Activated naive CD8-positive, alpha-beta T cell treated with anti-CD3 and anti-CD28 coated beads, Interleukin-2, amount 10 ng/mL, durations not matched to agents 7 days and 5 days (primary cell): ENCODE data around the gene SIGLEC12. TPM values are rescaled to one million over a fixed set of nuclear protein-coding genes. Genes with fewer than 3 reads are reported as not detected.
A peak's percentile ranks its signal among the peaks of the same experiment; 100 is the strongest.
"Not testable (repeated sequence)": the region's sequence is repeated elsewhere in the genome, so short reads cannot be mapped to it uniquely, and the experiment has no call there.

Source experiments
- ATAC-seq: fragments of 150-1000 bp; cut with Tn5 transposase; one replicate; pipeline ENCODE4 v1.10.0; 2021; ENCODE audit warnings: low read depth, moderate library complexity
- POLR2A ChIA-PET: fragments of 350-600 bp; sonication (Branson Sonifier 250); formaldehyde crosslinking; loops from one replicate; lab custom pipeline; 2021; ENCODE audit warnings: antibody characterized with exemption; lab: Charles Lee
- DNase-seq: peaks from one replicate; pipeline ENCODE4 v3.0.0; 2021
- H3K27ac Mint-ChIP-seq: one replicate; pipeline ENCODE4 v1.8.0; 2022; ENCODE audit warnings: mild to moderate bottlenecking, mixed read lengths
- H3K27me3 Mint-ChIP-seq: one replicate; pipeline ENCODE4 v1.8.0; 2022; ENCODE audit warnings: mild to moderate bottlenecking, moderate library complexity, mixed read lengths
- H3K36me3 Mint-ChIP-seq: one replicate; pipeline ENCODE4 v1.8.0; 2021; ENCODE audit warnings: mild to moderate bottlenecking, mixed read lengths
- H3K4me1 Mint-ChIP-seq: one replicate; pipeline ENCODE4 v1.8.0; 2021; ENCODE audit warnings: mixed read lengths
- H3K4me3 Mint-ChIP-seq: one replicate; pipeline ENCODE4 v1.8.0; 2022; ENCODE audit warnings: mild to moderate bottlenecking, moderate library complexity, mixed read lengths
- H3K9me3 Mint-ChIP-seq: one replicate; pipeline ENCODE4 v1.8.0; 2021; ENCODE audit warnings: mixed read lengths
- total RNA-seq, 2 experiments: library from RNA; stranded (reverse); gene quantifications; one replicate each; pipeline ENCODE4 v1.2.3, GENCODE V29; 2021

The SIGLEC12 gene
- total RNA-seq, 2 experiments from 2014 or later = 3.7 to 5.3 TPM

DNA sequence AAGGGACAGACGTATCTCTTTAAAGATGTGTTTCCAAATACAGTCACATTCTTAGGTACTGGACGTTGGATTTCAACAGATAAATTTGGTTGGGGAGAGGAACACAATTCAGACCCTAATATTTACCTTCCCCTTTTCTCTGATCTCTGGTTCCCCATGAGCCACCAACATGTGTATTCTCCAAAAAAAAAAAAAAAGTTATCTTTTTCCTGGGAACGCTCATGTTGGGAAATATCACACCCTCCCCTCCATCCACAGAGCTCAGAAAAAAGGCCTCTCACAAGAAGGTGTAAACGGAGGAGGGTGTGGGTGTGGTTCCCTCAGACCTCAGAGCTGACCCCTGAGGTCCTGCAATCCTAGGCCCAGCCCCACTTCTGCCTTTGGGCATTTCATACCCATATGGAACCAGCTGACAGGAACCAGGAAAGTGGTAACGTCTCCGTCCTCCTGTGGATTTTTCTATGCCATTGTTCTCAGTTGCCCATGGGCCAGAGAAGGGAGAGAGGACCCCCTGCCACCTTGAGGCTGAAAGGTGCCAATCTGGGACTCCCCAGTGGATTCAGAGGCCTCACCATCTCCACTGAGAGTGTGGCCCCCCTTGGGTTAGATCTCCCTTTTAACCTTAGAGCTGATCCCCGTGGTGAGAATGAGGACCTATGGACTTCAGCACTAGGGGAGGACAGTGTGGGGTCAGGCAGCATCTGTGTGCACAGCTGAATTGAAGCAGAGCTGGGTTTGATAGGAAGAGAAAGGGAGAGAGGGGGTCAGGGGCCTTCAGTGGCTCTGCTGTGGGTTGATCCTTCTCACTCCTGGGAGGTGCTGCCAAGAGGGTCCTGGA, 8.4 kb upstream of the SIGLEC12 start:
- Mint-ChIP-seq H3K9me3 (no peaks in the 10 kb centered on the region), H3K4me1 (peaks cover 8% of the 10 kb centered on the region), H3K27me3 (peaks cover 28% of the 10 kb centered on the region), H3K36me3 (no peaks in the 10 kb centered on the region), H3K27ac (no peak overlapping the region), H3K4me3 (no peak overlapping the region)
- DNase-seq = no peak
- no peak for ATAC-seq
- POLR2A ChIA-PET = interaction anchor here (0.6 kb wide), 1 partner anchor 649 kb away, joined by 3 read pairs; no protein-coding TSS in a partner anchor

DNA sequence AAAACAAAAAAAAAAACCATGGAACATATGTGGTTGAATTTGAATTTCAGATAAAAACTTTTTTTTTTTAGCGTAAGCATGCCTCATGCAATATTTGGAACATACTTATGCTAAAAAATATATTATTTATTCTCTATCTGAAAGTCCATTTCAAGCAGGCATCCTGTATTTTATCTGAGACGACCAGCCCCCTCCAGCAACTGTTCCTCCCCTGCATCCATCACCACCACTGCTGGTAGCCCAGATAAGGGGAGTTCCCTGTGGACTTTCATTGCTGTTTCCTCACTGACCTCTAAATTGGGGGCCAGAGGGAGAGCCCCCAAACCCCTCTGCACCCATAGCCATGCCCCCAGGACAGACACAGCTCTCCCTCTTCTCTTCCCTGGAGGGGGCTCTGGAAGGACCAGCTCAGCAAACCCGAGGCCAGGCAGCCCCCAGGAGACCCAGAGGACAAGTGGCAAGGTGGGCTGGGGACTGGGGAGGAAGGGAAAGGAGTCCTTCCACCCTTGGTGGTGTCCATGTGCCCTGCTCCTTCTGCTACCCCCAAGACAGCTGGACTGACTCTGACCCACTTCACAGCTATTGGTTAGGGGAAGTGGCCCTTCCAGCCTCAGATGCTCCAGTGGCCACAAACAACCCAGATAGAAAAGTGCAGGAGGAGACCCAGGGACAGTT, 6.6 kb upstream of the SIGLEC12 start:
- peaks cover 9% of the 10 kb centered on the region for H3K4me1 Mint-ChIP-seq
- H3K9me3 Mint-ChIP-seq = peaks cover 7% of the 10 kb centered on the region
- no peak overlapping the region for H3K27ac Mint-ChIP-seq
- POLR2A ChIA-PET = no interaction called here
- peaks cover 31% of the 10 kb centered on the region for H3K27me3 Mint-ChIP-seq
- DNase-seq = no peak
- no peak for ATAC-seq
- H3K36me3 Mint-ChIP-seq = peaks cover 4% of the 10 kb centered on the region
- no peak overlapping the region for H3K4me3 Mint-ChIP-seq

DNA sequence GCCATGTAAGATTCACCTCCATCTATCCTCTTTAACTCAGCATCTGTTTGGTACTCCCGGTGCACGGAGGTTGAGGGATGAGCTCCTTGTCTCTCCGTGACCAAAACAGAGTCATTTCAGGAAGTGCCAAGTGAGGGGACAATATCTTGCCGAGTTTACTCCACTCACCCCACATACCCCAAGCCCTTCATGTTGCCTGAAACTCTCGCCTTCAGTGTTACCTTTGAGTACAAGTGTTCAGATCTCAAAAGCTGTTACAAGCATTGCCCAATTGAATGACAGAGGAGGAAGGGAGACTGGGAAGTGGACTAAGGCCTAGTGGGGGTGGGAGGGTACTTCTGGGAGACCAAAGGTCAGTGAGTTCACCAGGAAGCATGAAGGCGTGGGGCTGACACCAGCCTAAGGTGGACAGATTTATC, 6.0 kb upstream of the SIGLEC12 start:
- POLR2A ChIA-PET = interaction anchor here (0.6 kb wide), 1 partner anchor 21 kb away, joined by 6 read pairs; no protein-coding TSS in a partner anchor
- Mint-ChIP-seq H3K36me3 (peaks cover 4% of the 10 kb centered on the region), H3K27ac (no peak overlapping the region), H3K27me3 (peaks cover 27% of the 10 kb centered on the region), H3K4me1 (peaks cover 10% of the 10 kb centered on the region), H3K9me3 (peaks cover 8% of the 10 kb centered on the region), H3K4me3 (no peak overlapping the region)
- ATAC-seq = no peak
- DNase-seq = no peak

DNA sequence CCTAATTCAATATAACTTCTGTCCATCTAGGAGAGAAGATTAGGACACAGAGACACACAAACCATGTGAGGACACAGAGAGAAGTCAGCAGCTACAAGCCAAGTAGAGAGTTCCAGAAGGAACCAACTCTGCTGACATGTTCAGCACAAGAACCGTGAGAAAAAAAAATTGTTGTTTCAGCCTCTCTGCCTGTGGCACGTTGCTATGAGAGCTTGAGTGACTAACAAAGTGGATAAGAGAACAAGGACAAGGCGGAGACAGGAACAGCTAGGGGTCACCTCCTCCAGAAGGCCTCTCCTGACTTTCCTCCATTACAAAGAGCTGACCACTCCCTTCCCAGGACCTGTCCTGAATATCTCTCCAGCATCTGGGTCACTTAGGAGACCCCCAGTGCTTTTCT, 5.6 kb upstream of the SIGLEC12 start:
- DNase-seq (no peak), ATAC-seq (no peak)
- Mint-ChIP-seq H3K9me3 (peaks cover 8% of the 10 kb centered on the region), H3K4me1 (peaks cover 10% of the 10 kb centered on the region), H3K4me3 (no peak overlapping the region), H3K36me3 (peaks cover 4% of the 10 kb centered on the region), H3K27ac (no peak overlapping the region), H3K27me3 (peaks cover 24% of the 10 kb centered on the region)
- POLR2A ChIA-PET = interaction anchor here (0.6 kb wide), 1 partner anchor 21 kb away, joined by 6 read pairs; no protein-coding TSS in a partner anchor

DNA sequence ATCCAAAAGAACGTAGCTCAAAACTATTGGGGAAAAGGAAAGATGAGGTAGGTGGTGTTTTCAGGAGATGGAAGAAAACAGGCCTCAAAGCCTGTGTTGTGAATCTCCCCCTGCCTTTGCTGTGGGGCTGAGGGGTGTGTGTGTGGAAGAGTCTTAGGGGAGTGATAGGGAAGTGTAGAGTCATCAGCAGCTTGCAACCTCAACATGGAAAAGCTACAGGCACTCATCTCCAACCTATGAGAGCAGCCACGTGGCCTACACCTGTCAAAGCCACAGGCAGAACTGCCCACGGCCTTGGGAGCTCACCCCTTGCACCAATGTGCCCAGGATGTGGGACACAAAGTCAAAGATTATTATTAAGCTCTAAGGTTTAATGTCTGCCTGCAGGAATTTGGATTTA, 4.3 kb upstream of the SIGLEC12 start:
- Mint-ChIP-seq H3K27ac (no peak overlapping the region), H3K27me3 (peaks cover 16% of the 10 kb centered on the region), H3K4me1 (peaks cover 19% of the 10 kb centered on the region), H3K36me3 (peaks cover 4% of the 10 kb centered on the region), H3K4me3 (no peak overlapping the region), H3K9me3 (peaks cover 8% of the 10 kb centered on the region)
- ATAC-seq = no peak
- POLR2A ChIA-PET = no interaction called here
- DNase-seq = no peak

DNA sequence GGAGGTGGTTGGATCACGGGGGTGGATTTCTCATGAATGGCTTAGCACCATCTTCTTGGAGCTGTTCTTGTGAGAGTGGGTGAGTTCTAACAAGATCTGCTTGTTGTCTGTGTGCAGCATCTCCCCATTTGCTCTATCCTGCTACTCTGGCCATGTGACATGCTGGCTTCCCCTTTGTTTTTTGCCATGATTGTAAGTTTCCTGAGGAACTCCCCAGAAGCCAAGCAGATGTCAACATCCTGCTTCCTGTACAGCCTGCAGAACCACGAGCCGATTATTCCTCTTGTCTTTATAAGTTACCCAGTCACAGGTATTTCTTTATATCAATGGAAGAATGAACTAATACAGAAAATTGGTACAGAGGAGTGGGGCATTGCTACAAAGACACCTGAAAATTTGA, 2.3 kb upstream of the SIGLEC12 start:
- no peak for DNase-seq
- H3K4me3 Mint-ChIP-seq = no peak overlapping the region
- no peak for ATAC-seq
- peaks cover 22% of the 10 kb centered on the region for H3K4me1 Mint-ChIP-seq
- peaks cover 12% of the 10 kb centered on the region for H3K27me3 Mint-ChIP-seq
- H3K9me3 Mint-ChIP-seq = peaks cover 8% of the 10 kb centered on the region
- H3K27ac Mint-ChIP-seq = no peak overlapping the region
- peaks cover 4% of the 10 kb centered on the region for H3K36me3 Mint-ChIP-seq
- POLR2A ChIA-PET = no interaction called here

DNA sequence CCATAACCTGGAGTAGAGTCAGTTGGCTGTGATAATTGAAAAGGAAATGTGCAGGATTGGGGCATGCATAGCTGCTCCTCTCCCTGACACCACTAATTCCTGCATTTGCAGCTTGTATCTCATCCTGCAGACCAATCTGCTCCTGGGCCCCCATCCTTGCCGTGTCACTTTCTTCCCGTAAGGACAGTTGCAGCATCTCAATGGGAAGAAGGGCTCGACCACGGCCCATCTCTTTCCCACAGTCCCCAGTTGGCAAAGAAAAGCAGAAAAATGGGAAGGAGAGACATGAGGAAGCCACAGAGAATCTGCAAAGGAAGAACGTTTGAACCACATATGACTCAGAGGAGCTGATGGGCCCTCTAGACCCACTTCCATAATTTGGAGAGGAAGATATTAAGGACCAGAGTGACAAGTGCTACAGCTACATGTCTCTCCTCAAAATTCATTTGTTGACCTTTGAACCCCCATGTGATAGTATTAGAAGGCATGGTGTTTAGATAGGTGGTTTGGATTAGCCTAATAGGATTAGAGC, 1.8 kb upstream of the SIGLEC12 start:
- H3K4me3 Mint-ChIP-seq = no peak overlapping the region
- H3K4me1 Mint-ChIP-seq = peaks cover 22% of the 10 kb centered on the region
- peaks cover 4% of the 10 kb centered on the region for H3K36me3 Mint-ChIP-seq
- peaks cover 8% of the 10 kb centered on the region for H3K9me3 Mint-ChIP-seq
- no peak for DNase-seq
- H3K27me3 Mint-ChIP-seq = peaks cover 13% of the 10 kb centered on the region
- POLR2A ChIA-PET = interaction anchor here (0.6 to 0.8 kb wide), 2 partner anchors 11 to 68 kb away, joined by 3 to 6 read pairs; partner anchors contain the start of gene ZNF175
- no peak overlapping the region for H3K27ac Mint-ChIP-seq
- no peak for ATAC-seq

DNA sequence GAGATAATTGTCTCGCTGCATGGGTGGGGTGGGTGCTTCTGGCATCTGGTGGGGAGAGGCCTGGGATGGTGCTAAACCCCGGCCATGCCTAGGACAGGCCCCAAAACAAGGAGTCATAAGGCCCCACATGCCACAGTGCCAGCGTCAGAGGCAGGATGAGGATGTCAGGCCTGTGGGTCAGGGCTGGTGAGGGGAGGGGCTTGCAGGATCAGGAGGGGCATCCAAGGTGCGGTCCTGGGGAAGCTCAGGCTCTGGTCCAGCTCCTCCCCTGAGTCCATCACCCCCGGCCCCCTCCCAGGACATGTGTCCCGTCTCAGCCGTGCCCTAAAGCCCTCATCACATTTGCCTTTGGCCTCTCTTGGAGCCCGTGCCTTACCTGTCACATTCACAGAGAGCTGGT, 669 bp downstream of the SIGLEC12 start:
- ATAC-seq = peak; percentile 31
- H3K4me3 Mint-ChIP-seq = peak overlapping the region; percentile 80

DNA sequence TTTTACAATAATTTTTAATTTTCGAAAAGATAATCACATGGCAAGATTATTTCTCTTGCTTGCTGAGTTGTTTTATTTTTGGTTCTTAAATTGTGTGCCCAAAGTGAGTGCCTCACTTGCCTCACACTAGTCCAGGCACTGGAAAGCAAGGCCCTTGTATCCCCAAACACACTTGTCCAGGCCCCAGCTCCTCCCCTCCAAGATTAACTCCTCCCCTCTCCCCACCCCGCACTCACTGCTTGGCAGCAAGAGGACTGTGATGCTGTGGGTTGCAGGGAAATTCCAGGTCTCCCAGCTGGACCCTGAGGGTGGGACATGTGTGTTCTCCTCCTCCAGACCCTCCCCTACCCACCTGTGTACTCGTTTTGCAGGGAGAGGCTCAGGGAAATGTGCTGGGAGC, 3.9 kb downstream of the SIGLEC12 start:
- Mint-ChIP-seq H3K4me1 (peaks cover 27% of the 10 kb centered on the region), H3K36me3 (peaks cover 7% of the 10 kb centered on the region), H3K27ac (no peak overlapping the region), H3K27me3 (peaks cover 2% of the 10 kb centered on the region), H3K4me3 (no peak overlapping the region), H3K9me3 (peaks cover 2% of the 10 kb centered on the region)
- ATAC-seq (no peak), DNase-seq (no peak)
- POLR2A ChIA-PET = no interaction called here

More for the DNA sequence above, 669 bp downstream of the SIGLEC12 start:
- peak overlapping the region; percentile 89 for H3K27ac Mint-ChIP-seq
- POLR2A ChIA-PET, H3K9me3 Mint-ChIP-seq, H3K36me3 Mint-ChIP-seq, DNase-seq, H3K27me3 Mint-ChIP-seq: not testable (repeated sequence)
- peaks cover 22% of the 10 kb centered on the region for H3K4me1 Mint-ChIP-seq

DNA sequence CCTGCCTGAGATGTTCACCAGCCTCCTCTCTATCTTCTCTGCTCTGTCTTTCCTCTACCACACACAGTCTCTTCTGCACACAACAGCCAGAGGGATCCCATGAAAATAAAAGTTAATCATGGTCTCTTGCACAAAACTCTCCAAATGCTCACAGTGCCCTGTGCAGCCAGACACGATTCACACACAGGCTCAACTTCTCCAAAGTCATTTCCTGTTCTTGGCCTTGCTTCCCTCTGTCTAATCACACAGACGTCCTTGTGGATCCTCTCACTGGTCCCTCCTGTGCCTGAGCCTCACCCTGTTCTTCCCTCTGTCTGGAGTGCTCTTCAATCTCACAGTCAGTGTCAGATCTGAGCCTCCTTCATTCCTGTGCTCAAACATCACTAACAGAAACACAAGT, 7.8 kb downstream of the SIGLEC12 start:
- H3K4me1 Mint-ChIP-seq = peaks cover 11% of the 10 kb centered on the region
- peaks cover 2% of the 10 kb centered on the region for H3K27me3 Mint-ChIP-seq
- no peak overlapping the region for H3K4me3 Mint-ChIP-seq
- DNase-seq (no peak), ATAC-seq (no peak)
- H3K9me3 Mint-ChIP-seq = peaks cover 5% of the 10 kb centered on the region
- H3K36me3 Mint-ChIP-seq = peaks cover 9% of the 10 kb centered on the region
- no peak overlapping the region for H3K27ac Mint-ChIP-seq
- POLR2A ChIA-PET = no interaction called here

DNA sequence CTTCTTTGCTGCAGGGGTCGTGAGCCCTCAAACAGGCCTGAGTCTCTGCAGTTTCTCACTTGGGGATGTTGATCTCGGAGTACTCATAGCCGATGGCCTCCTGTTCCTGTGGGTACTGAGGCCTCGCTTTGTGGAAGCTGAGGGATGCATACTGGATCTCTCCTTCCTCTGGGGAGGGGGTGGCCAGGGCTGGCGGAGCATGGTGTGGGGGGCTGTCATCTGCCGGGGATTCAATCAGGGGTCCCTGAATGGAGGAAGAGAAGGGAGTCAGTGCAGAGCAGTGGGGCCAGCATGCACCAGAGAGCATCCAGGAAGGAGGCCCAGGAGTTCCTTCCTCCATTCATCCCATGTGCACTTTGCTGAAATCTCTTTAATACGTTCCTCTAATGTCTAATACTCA, 10.0 kb downstream of the SIGLEC12 start:
- Mint-ChIP-seq H3K27ac (no peak overlapping the region), H3K27me3 (peaks cover 2% of the 10 kb centered on the region), H3K9me3 (peaks cover 7% of the 10 kb centered on the region), H3K4me1 (peaks cover 11% of the 10 kb centered on the region), H3K36me3 (peaks cover 9% of the 10 kb centered on the region), H3K4me3 (no peak overlapping the region)
- DNase-seq = no peak
- no peak for ATAC-seq
- POLR2A ChIA-PET = no interaction called here

DNA sequence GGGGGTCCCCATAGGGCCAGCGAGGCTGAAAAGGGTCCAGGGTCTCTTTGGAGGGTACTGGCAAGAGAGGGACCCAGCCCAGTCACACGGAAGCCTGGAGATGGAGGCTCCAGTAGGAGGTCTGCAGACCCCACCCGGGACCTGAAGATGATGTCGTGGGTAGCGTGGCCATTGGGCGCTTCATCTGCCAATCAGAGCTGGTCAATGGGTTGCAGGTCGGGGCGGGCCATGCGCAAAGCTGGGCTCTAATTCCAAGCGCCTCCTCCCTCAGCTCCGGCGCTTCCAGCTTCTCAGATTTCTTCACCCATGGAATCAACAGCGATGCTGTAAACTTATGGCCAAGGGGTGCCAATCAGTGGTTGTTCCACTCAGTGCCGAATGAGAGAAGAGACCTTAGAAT, 10.9 kb downstream of the SIGLEC12 start:
- ATAC-seq (no peak), DNase-seq (no peak)
- Mint-ChIP-seq H3K27me3 (peaks cover 2% of the 10 kb centered on the region), H3K4me3 (no peak overlapping the region), H3K27ac (no peak overlapping the region), H3K9me3 (peaks cover 7% of the 10 kb centered on the region), H3K4me1 (peaks cover 11% of the 10 kb centered on the region), H3K36me3 (peaks cover 9% of the 10 kb centered on the region)
- POLR2A ChIA-PET = no interaction called here

DNA sequence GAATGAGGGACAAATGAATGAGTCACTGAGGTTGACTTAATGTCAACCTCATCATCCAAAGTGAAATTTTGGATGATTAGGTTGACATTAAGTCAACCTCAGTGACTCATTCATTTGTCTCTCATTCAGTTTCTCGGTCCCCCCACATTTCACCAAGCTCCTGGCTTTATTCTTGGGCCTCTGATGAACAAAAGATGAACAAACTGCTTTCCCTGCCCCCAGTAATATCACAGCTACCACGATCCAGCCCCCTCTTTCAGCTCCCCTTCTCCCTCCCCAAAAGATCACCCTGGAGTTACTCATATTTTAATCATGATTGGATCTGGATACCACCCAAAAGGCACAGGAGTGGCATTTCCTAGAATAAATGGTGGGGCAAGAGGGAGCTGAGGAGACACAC, 12.5 kb downstream of the SIGLEC12 start:
- POLR2A ChIA-PET = no interaction called here
- peaks cover 6% of the 10 kb centered on the region for H3K9me3 Mint-ChIP-seq
- H3K4me3 Mint-ChIP-seq = no peak overlapping the region
- peaks cover 6% of the 10 kb centered on the region for H3K27me3 Mint-ChIP-seq
- no peak overlapping the region for H3K27ac Mint-ChIP-seq
- peaks cover 9% of the 10 kb centered on the region for H3K36me3 Mint-ChIP-seq
- no peak for ATAC-seq
- H3K4me1 Mint-ChIP-seq = peaks cover 11% of the 10 kb centered on the region
- no peak for DNase-seq
